ENCODE measurements around the gene TOP3B.

DNA sequence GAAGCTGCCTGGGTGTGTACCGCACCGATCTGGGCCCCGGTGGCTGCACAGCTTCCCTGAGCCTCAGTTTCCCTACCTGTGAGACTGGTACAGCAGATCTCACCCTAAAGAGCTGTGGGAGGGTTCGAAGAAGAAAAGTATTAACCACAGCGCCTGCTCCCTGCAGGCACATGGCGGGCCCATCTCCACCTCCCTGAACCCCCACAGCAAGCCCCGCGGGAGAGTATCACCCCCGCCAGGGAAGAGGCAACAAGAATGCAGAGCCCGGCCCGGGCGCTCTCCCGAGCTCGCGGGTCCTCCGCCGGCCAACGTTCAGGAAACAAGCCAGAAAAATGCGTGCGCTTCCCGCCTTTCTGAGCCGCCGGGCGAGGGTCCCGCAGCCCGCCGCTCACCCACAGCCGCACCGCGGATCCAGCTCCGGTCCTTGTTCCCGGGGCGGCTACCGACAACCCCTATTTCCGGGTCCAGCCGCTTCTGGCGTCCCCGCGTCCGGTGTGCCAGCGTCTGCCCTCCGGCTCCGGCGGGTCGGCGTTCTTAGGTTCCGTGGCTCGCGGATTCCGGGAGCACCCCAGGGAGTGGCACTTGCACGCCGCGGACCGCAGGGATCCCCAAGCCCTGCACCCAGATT lies at the start of gene TOP3B:
- TF ChIP-seq, protein P1, sequence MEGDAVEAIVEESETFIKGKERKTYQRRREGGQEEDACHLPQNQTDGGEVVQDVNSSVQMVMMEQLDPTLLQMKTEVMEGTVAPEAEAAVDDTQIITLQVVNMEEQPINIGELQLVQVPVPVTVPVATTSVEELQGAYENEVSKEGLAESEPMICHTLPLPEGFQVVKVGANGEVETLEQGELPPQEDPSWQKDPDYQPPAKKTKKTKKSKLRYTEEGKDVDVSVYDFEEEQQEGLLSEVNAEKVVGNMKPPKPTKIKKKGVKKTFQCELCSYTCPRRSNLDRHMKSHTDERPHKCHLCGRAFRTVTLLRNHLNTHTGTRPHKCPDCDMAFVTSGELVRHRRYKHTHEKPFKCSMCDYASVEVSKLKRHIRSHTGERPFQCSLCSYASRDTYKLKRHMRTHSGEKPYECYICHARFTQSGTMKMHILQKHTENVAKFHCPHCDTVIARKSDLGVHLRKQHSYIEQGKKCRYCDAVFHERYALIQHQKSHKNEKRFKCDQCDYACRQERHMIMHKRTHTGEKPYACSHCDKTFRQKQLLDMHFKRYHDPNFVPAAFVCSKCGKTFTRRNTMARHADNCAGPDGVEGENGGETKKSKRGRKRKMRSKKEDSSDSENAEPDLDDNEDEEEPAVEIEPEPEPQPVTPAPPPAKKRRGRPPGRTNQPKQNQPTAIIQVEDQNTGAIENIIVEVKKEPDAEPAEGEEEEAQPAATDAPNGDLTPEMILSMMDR (IDR thresholded peaks at IDR 0.05): peak in 1 of 4 experiments; percentile 38
- TF ChIP-seq EP300 (IDR thresholded peaks at IDR 0.05): no peak
- TF ChIP-seq POLR2AphosphoS5 (IDR thresholded peaks at IDR 0.05): peak; percentile 59
- TF ChIP-seq POLR2A (IDR thresholded peaks at IDR 0.05): peak; percentile 49 to 58
